ENCODE data around the gene ACD. TPM values are rescaled to one million over a fixed set of nuclear protein-coding genes. Genes with fewer than 3 reads are reported as not detected.

ACD gene
- total RNA-seq, 2 donors from 2014 or later, result 11.8 to 27.5 TPM

GRCh38 chr16:67675999-67676398 is 15.9 kb upstream of the ACD start:
- intact Hi-C loops (cut with DNase I), result loop anchor here (5.0 kb wide), 2 partner anchors 41 to 251 kb away; partner anchors contain the start of gene GFOD2
- H3K27me3 ChIP-seq, result no peaks in the 10 kb centered on the region
- no peaks in the 10 kb centered on the region for H3K9me3 ChIP-seq
- no peak overlapping the region for H3K27ac ChIP-seq
- H3K36me3 ChIP-seq, result no peaks in the 10 kb centered on the region
- H3K4me1 ChIP-seq, result peaks cover 22% of the 10 kb centered on the region
- TF ChIP-seq CTCF (IDR thresholded peaks at IDR 0.05), result no peak
- no peak overlapping the region for H3K4me3 ChIP-seq
- no peak overlapping the region for H3K9ac ChIP-seq (ENCODE audit: low read depth in 2 of 2, low read length in 2 of 2)
- no peak for DNase-seq

GRCh38 chr16:67675579-67675935 is 15.5 kb upstream of the ACD start:
- no peak for DNase-seq
- no peak overlapping the region for H3K27ac ChIP-seq
- no peaks in the 10 kb centered on the region for H3K36me3 ChIP-seq
- intact Hi-C loops (cut with DNase I), result loop anchor here (5.0 kb wide), 2 partner anchors 42 to 252 kb away; partner anchors contain the start of gene GFOD2
- no peaks in the 10 kb centered on the region for H3K9me3 ChIP-seq
- no peaks in the 10 kb centered on the region for H3K27me3 ChIP-seq
- H3K4me3 ChIP-seq, result no peak overlapping the region
- no peak overlapping the region for H3K9ac ChIP-seq (ENCODE audit: low read depth in 2 of 2, low read length in 2 of 2)
- TF ChIP-seq CTCF (IDR thresholded peaks at IDR 0.05), result no peak
- H3K4me1 ChIP-seq, result peaks cover 22% of the 10 kb centered on the region

- no peak for DNase-seq
- peak overlapping the region; percentile 86 for H3K27ac ChIP-seq
These were observed 15.0 kb upstream of the ACD start for GRCh38 chr16:67674851-67675578.

GRCh38 chr16:67673712-67674580 is 13.9 kb upstream of the ACD start:
- Histone ChIP-seq H3K36me3 (no peaks in the 10 kb centered on the region), H3K9ac (ENCODE audit: low read depth in 2 of 2, low read length in 2 of 2) (peak overlapping the region; percentile 24 to 77), H3K4me1 (peaks cover 22% of the 10 kb centered on the region), H3K27me3 (no peaks in the 10 kb centered on the region), H3K9me3 (no peaks in the 10 kb centered on the region), H3K4me3 (no peak overlapping the region), H3K27ac (peak overlapping the region; percentile 86)
- intact Hi-C loops (cut with DNase I), result loop anchor here (5.0 kb wide), 1 partner anchor 138 kb away; no protein-coding TSS in a partner anchor
- TF ChIP-seq CTCF (IDR thresholded peaks at IDR 0.05), result no peak
- peak; percentile 92 for DNase-seq

More at GRCh38 chr16:67674851-67675578, 15.0 kb upstream of the ACD start:
- Histone ChIP-seq H3K4me3 (no peak overlapping the region), H3K9ac (ENCODE audit: low read depth in 2 of 2, low read length in 2 of 2) (peak overlapping the region; percentile 26 to 67), H3K27me3 (no peaks in the 10 kb centered on the region), H3K36me3 (no peaks in the 10 kb centered on the region), H3K9me3 (no peaks in the 10 kb centered on the region), H3K4me1 (peaks cover 22% of the 10 kb centered on the region)
- intact Hi-C loops (cut with DNase I), result loop anchor here (5.0 kb wide), 3 partner anchors 42 to 252 kb away; partner anchors contain the start of gene GFOD2
- TF ChIP-seq CTCF (IDR thresholded peaks at IDR 0.05), result no peak

Measured in colonic mucosa (tissue), 4 donors.